Lower lobe of right lung (tissue), 2 donors: ENCODE data around the gene PFDN6. TPM values are rescaled to one million over a fixed set of nuclear protein-coding genes. Genes with fewer than 3 reads are reported as not detected.

Experiments used
- ATAC-seq, 2 donors: fragments of 200-7000 bp; cut with Tn5 transposase; one replicate each; pipeline ENCODE4 v1.9.1; 2020 to 2022; ENCODE audit warnings: mild to moderate bottlenecking in 2 of 2, moderate library complexity in 2 of 2
- DNase-seq: peaks from one replicate; pipeline ENCODE4 v3.0.0-alpha.2; 2020
- H3K27ac ChIP-seq: fragments of 200-600 bp; one replicate; pipeline ENCODE4 v1.8.0; 2022
- H3K27me3 ChIP-seq: fragments of 200-600 bp; one replicate; pipeline ENCODE4 v1.8.0; 2022; ENCODE audit warnings: low read depth
- H3K36me3 ChIP-seq: fragments of 200-600 bp; one replicate; pipeline ENCODE4 v1.8.0; 2022; ENCODE audit warnings: mild to moderate bottlenecking
- H3K4me1 ChIP-seq: fragments of 200-600 bp; one replicate; pipeline ENCODE4 v1.8.0; 2022
- H3K4me3 ChIP-seq: fragments of 200-600 bp; one replicate; pipeline ENCODE4 v1.8.0; 2022; ENCODE audit warnings: mild to moderate bottlenecking
- H3K9me3 ChIP-seq: fragments of 200-600 bp; one replicate; pipeline ENCODE4 v1.8.0; 2022
- intact Hi-C: fragments of 100-400 bp; cut with DNase I; formaldehyde crosslinking; loops from one replicate; pipeline ENCODE4 v1.11.0; 2022
- total RNA-seq: library from RNA; stranded (reverse); fragmentation: NEBNext Ultra II Directional; extraction: Animal tissue kit (Norgen Biotek cat#: 25700); gene quantifications from one replicate; pipeline ENCODE4 v1.2.1, GENCODE V29; 2021
- TF ChIP-seq, protein P1 (sequence below): fragments of 200-600 bp; IDR thresholded peaks from one replicate; pipeline ENCODE4 v1.8.0; 2022; ENCODE audit warnings: antibody characterized with exemption, mild to moderate bottlenecking
- donor health status: DM: no; HTN: yes; CAD: no; lungs with severe emphysema.

PFDN6 gene
- total RNA-seq, 1 donor from 2014 or later: 32.9 TPM

DNA sequence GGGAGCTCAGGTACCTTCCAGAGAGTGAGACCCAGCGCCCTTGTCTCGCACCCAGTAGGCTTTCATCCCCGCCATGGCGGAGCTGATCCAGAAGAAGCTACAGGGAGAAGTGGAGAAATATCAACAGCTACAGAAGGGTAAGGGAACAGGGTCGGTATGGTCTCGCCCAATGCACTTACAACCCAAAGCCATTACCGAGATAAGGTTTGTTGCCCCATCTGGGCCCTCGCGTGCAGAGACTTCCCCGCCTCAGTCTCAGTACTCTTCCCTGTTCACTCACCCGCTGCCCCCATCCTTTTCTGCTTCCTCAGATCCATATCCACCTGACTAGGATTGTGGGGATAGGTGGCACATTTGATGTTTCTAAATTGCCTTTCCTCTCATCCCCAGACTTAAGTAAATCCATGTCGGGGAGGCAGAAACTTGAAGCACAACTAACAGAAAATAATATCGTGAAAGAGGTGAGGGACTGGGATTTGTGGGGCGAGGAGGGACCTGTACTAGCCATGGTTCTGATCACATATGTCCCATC lies 449 bp downstream of the PFDN6 start:
- peaks cover 74% of the 10 kb centered on the region for H3K36me3 ChIP-seq
- H3K27me3 ChIP-seq: no peaks in the 10 kb centered on the region
- H3K9me3 ChIP-seq: no peaks in the 10 kb centered on the region
- peak overlapping the region; percentile 75 for H3K27ac ChIP-seq
- TF ChIP-seq, protein P1, sequence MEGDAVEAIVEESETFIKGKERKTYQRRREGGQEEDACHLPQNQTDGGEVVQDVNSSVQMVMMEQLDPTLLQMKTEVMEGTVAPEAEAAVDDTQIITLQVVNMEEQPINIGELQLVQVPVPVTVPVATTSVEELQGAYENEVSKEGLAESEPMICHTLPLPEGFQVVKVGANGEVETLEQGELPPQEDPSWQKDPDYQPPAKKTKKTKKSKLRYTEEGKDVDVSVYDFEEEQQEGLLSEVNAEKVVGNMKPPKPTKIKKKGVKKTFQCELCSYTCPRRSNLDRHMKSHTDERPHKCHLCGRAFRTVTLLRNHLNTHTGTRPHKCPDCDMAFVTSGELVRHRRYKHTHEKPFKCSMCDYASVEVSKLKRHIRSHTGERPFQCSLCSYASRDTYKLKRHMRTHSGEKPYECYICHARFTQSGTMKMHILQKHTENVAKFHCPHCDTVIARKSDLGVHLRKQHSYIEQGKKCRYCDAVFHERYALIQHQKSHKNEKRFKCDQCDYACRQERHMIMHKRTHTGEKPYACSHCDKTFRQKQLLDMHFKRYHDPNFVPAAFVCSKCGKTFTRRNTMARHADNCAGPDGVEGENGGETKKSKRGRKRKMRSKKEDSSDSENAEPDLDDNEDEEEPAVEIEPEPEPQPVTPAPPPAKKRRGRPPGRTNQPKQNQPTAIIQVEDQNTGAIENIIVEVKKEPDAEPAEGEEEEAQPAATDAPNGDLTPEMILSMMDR: no peak
- peaks cover 25% of the 10 kb centered on the region for H3K4me1 ChIP-seq
- peak overlapping the region; percentile 76 for H3K4me3 ChIP-seq
- intact Hi-C loops: no loop called here
- ATAC-seq (peak; percentile 2 to 11), DNase-seq (no peak)

DNA sequence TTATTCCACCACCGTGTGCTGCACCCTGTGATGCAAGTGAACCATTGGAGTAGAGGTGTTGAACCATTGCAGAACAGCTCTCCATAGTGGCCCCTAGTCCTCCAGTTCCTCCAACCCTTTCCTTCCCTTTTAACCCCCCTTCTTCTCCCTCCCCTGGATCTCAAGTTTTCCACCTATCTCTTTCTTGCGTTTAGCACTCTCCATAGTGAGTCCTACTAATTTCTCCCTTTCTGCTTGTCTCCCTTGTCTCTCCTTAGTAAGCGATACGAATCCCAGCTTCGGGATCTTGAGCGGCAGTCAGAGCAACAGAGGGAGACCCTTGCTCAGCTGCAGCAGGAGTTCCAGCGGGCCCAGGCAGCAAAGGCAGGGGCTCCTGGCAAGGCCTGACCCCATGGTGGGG lies 1.1 kb downstream of the PFDN6 start:
- H3K4me3 ChIP-seq: peak overlapping the region; percentile 76
- intact Hi-C loops: no loop called here
- DNase-seq: no peak
- peaks cover 25% of the 10 kb centered on the region for H3K4me1 ChIP-seq
- TF ChIP-seq, protein P1: no peak
- no peak for ATAC-seq
- peaks cover 74% of the 10 kb centered on the region for H3K36me3 ChIP-seq
- H3K9me3 ChIP-seq: no peaks in the 10 kb centered on the region
- H3K27ac ChIP-seq: no peak overlapping the region
- H3K27me3 ChIP-seq: no peaks in the 10 kb centered on the region

DNA sequence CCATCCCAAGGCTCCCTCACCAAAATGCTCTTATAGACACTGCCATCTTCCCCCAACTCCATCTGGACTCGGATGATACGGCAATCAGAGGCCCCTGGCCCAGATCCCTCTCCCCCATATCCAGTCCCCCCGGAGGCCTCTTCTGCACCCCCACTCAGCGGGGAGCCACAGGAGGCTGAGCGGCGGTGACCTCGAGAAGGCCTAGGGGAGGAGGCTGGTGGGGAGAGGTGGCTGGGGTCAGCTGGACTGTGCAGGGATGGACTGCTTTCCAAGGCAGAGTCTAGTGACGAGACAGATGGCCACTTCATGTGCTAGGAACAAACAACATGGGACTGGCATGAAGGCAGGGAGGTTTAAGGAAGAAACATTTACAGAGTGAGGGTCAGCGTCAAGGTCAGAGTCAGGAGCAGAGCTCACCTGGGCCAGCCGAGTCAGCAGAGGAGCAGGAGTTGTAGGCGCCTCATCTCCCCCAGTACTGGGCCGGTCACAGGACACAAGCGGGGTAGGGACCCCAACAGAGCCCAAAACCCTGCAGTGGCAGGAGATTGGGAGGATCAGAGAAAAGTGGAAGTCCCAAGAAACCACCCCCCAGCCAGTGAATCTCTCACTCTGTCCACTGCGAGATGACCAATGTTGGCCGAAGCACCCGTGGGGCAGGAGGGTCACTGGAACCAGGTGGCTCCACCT lies 3.7 kb downstream of the PFDN6 start:
- no peak for DNase-seq
- H3K36me3 ChIP-seq: peaks cover 64% of the 10 kb centered on the region

DNA sequence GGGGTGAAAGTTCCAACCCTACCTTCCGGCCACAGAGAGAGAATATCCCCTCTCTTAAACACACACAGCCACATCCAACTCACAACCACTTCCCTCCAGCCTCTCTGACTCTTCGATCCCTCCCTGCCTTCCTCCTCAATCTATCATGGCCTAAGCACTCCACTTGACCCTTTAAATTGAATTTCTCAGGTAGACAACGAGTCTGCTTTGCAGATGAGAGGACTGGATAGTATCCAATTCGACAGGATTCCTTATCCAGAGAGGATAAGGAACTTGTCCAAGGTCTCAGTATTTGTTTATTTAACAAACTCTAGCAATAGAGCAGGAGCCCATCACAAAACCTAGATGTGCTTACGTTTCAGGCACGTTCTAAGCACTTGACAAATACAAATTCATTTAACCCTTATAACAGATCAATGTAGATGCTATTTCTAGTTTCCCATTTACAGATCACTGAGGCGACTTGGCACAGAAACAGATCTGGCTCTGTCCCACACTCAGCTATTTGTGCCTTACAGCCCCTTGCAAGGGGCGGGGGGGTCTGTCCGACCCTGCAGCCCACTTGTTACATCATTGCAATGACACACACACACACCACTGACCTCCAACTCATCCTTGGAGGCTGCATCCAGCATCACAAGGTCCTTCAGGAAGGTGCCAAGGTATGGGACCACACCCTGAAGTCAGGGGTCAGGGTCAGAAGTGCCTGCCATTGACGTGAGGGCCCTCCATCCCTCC lies 4.9 kb downstream of the PFDN6 start:
- intact Hi-C loops: no loop called here
- Histone ChIP-seq H3K9me3 (no peaks in the 10 kb centered on the region), H3K4me1 (peaks cover 32% of the 10 kb centered on the region), H3K4me3 (no peak overlapping the region), H3K27ac (no peak overlapping the region), H3K36me3 (peaks cover 64% of the 10 kb centered on the region), H3K27me3 (no peaks in the 10 kb centered on the region)
- TF ChIP-seq, protein P1: no peak
- no peak for DNase-seq
- ATAC-seq: no peak

More for the DNA sequence above, 3.7 kb downstream of the PFDN6 start:
- no peak overlapping the region for H3K27ac ChIP-seq
- peaks cover 37% of the 10 kb centered on the region for H3K4me1 ChIP-seq
- H3K4me3 ChIP-seq: no peak overlapping the region
- intact Hi-C loops: no loop called here
- no peaks in the 10 kb centered on the region for H3K9me3 ChIP-seq
- TF ChIP-seq, protein P1: no peak
- no peaks in the 10 kb centered on the region for H3K27me3 ChIP-seq
- no peak for ATAC-seq

DNA sequence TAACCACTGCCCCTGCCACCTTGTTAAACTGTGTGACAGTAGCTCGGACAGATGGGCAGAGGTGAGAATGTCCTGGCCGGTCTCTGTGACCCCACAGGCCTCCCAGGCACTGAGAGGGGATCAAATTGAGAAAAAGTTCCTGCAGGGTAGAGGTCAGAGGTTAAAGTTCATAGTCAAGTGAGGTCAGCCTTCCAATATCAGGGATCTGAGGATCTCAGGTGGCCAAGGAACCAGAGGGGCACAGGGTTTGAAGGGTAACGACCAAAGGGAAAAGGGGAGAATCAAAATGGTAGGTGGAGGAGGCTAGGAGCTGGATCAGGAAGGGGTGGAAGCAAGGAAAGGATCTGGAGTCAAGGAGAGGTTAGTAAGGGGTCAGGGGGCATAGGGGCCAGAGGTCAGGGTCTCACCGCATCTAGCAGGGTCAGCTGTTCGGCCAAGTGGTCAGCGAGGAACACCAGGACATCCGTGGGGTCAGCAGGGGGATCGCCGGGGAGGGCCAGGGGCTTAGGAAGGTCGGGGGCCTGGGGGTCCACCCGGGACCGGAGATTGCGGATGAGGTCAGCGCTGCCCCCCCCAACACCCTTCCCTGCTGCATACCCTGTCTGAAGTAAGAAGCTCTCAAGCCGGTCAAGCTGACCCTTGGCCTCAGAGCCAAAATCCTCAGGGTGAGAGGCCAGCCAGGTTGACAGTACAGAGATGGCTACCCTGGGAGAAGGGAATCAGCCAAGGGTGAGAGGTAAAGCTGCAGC lies 6.4 kb downstream of the PFDN6 start:
- Histone ChIP-seq H3K27ac (no peak overlapping the region), H3K36me3 (peaks cover 61% of the 10 kb centered on the region), H3K4me1 (peaks cover 30% of the 10 kb centered on the region), H3K27me3 (no peaks in the 10 kb centered on the region), H3K4me3 (no peak overlapping the region), H3K9me3 (no peaks in the 10 kb centered on the region)
- intact Hi-C loops: no loop called here
- TF ChIP-seq, protein P1: no peak
- DNase-seq (no peak), ATAC-seq (no peak)
